ENCODE results near the gene TIMP2. TPM values are rescaled to one million over a fixed set of nuclear protein-coding genes. Genes with fewer than 3 reads are reported as not detected.
"Not testable (repeated sequence)": the region's sequence is repeated elsewhere in the genome, so short reads cannot be mapped to it uniquely, and the experiment has no call there.

Gene TIMP2
- total and polyA plus RNA-seq, 2 donors from 2014 or later = 72.1 to 172 TPM

DNA sequence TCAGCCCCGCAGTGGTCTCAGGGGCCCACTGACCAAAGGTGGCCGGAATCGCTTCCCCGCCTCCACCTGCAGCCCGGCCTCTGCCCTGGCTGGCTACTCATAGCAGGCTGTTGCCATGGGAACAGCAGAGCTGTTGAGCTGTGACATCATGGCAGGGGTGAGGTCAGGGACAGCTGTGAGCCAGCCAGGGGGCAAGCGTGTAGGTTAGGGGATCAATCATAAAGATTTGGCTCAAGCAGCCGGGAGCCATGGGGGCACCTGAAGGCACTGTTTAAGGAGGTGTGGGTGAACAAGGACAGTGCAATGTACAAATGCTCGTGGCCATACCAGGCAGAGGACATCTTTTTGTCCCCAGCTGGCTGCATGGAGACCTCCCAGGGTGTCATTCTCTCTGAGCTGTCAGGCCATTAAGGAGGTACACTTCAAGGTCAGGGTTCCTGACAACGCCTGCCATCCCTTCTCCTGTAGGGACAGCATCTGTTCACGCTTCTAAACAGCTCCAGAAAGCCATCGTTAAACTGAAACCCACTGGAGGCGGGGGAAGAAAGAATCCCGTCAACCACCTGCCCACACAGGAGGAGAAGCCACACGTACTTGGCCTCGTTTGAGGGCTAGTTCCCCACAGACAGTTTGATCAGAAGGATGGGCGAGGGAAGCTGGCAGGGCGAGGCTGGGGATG, 21.9 kb downstream of the TIMP2 start, which contains the start of gene CEP295NL:
TSS of gene CEP295NL (minus strand) at position 101 of the 679 bp plus-strand sequence. CDS start 1,373 bp downstream, outside the sequence.
- intact Hi-C loops (cut with DNase I) = no loop called here
- H3K27ac ChIP-seq (ENCODE audit: low read depth in 2 of 2, low read length in 2 of 2) = no peak within 1 kb of the TSS
- peaks cover 0 to 15% (median 0%) of the 10 kb centered on the region in 3 donors for H3K4me1 ChIP-seq (ENCODE audit: control insufficient read depth in 2 of 3, insufficient read depth in 2 of 3, low read depth in 1 of 3, low read length in 3 of 3)
- TF ChIP-seq, protein P1, sequence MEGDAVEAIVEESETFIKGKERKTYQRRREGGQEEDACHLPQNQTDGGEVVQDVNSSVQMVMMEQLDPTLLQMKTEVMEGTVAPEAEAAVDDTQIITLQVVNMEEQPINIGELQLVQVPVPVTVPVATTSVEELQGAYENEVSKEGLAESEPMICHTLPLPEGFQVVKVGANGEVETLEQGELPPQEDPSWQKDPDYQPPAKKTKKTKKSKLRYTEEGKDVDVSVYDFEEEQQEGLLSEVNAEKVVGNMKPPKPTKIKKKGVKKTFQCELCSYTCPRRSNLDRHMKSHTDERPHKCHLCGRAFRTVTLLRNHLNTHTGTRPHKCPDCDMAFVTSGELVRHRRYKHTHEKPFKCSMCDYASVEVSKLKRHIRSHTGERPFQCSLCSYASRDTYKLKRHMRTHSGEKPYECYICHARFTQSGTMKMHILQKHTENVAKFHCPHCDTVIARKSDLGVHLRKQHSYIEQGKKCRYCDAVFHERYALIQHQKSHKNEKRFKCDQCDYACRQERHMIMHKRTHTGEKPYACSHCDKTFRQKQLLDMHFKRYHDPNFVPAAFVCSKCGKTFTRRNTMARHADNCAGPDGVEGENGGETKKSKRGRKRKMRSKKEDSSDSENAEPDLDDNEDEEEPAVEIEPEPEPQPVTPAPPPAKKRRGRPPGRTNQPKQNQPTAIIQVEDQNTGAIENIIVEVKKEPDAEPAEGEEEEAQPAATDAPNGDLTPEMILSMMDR (IDR thresholded peaks at IDR 0.05; ENCODE audit: borderline replicate concordance, extremely low read depth, insufficient read depth) = no peak
- H3K27me3 ChIP-seq (ENCODE audit: control insufficient read depth, insufficient read depth, low read length) = no peaks in the 10 kb centered on the region
- H3K9ac ChIP-seq (ENCODE audit: low read length in 3 of 3) = peak within 1 kb of the TSS in 1 of 3 donors; percentile 27
- no peak within 1 kb of the TSS for H3K4me3 ChIP-seq (ENCODE audit: low read length in 3 of 3)
- no peaks in the 10 kb centered on the region for H3K36me3 ChIP-seq (ENCODE audit: control insufficient read depth in 2 of 3, insufficient read depth in 3 of 3, low read length in 3 of 3)
- peak in 4 of 5 donors; percentile 88 to 93 (median 92) for DNase-seq
- FAIRE-seq = no peak
- H3K9me3 ChIP-seq (ENCODE audit: control insufficient read depth in 2 of 3, insufficient read depth in 1 of 3, low read length in 3 of 3) = no peaks in the 10 kb centered on the region

DNA sequence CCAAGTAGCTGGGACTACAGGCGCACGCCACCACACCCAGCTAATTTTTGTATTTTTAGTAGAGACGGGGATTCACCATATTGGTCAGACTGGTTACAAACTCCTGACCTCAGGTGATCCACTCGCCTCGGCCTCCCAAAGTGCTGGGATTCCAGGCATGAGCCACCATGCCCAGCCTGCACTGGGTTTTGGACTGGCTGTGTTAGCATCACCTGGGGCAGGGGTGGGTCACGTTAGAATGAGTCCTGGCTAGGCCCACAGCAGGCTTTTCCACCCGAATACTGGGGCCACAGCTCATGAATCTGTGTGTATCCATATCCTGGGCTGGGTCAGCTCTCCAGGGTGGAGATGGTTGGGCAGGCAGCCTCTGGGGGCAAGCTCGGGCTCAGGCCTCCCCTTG, 23.0 kb downstream of the TIMP2 start:
- peaks cover 0 to 17% (median 0%) of the 10 kb centered on the region in 3 donors for H3K4me1 ChIP-seq (ENCODE audit: control insufficient read depth in 2 of 3, insufficient read depth in 2 of 3, low read depth in 1 of 3, low read length in 3 of 3)
- H3K27ac ChIP-seq (ENCODE audit: low read depth in 2 of 2, low read length in 2 of 2); H3K9me3 ChIP-seq (ENCODE audit: control insufficient read depth in 2 of 3, insufficient read depth in 1 of 3, low read length in 3 of 3); intact Hi-C loops (cut with DNase I); H3K27me3 ChIP-seq (ENCODE audit: control insufficient read depth, insufficient read depth, low read length); DNase-seq; H3K36me3 ChIP-seq (ENCODE audit: control insufficient read depth in 2 of 3, insufficient read depth in 3 of 3, low read length in 3 of 3); H3K9ac ChIP-seq (ENCODE audit: low read length in 3 of 3); FAIRE-seq; H3K4me3 ChIP-seq (ENCODE audit: low read length in 3 of 3): not testable (repeated sequence)

DNA sequence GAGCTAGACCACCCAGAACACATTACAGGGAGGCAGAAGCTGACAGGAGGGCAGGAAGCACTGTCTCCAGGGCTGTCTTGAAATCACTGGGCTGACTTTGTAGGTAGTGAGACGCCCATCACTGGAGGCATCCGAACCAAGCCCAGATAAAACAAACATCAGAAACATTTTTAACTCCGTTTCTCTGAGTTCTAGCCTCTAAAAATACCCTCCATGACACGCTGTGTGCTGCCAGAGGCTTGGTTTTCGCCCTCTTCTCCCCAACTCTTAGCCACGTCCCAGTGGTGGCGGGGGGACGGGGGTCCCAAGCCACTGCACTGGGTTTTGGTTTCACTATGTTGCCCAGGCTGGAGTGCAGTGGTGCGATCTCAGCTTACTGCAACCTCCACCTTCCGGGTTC, 23.4 kb downstream of the TIMP2 start:
- Histone ChIP-seq H3K27ac (ENCODE audit: low read depth in 2 of 2, low read length in 2 of 2) (no peak overlapping the region), H3K9me3 (ENCODE audit: control insufficient read depth in 2 of 3, insufficient read depth in 1 of 3, low read length in 3 of 3) (no peaks in the 10 kb centered on the region), H3K9ac (ENCODE audit: low read length in 3 of 3) (no peak overlapping the region), H3K4me1 (ENCODE audit: control insufficient read depth in 2 of 3, insufficient read depth in 2 of 3, low read depth in 1 of 3, low read length in 3 of 3) (peaks cover 0 to 17% (median 0%) of the 10 kb centered on the region in 3 donors), H3K4me3 (ENCODE audit: low read length in 3 of 3) (no peak overlapping the region), H3K27me3 (ENCODE audit: control insufficient read depth, insufficient read depth, low read length) (no peaks in the 10 kb centered on the region), H3K36me3 (ENCODE audit: control insufficient read depth in 2 of 3, insufficient read depth in 3 of 3, low read length in 3 of 3) (no peaks in the 10 kb centered on the region)
- DNase-seq (no peak), FAIRE-seq (no peak)
- TF ChIP-seq, protein P1 (IDR thresholded peaks at IDR 0.05; ENCODE audit: borderline replicate concordance, extremely low read depth, insufficient read depth) = no peak
- intact Hi-C loops (cut with DNase I) = no loop called here

DNA sequence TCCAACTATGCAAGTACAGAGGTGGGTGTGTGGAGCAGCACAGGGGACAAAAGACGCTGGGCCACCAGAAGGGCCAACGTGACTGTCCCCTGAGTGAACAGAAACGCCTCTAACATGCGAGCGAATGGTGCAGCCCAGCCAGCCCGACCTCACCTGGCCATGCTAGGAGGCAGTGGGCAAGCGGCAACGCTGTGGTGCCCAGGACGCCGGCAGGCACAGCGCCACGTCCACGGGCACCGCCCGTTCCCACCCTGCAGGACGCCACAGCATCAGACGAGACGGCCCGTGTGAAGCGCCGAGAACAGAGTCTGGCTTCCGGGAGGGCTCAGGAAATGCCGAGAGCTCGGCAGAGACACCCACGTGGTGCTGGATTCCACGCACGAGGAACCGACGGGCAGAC, 24.4 kb downstream of the TIMP2 start:
- Histone ChIP-seq H3K9me3 (ENCODE audit: control insufficient read depth in 2 of 3, insufficient read depth in 1 of 3, low read length in 3 of 3) (no peaks in the 10 kb centered on the region), H3K4me1 (ENCODE audit: control insufficient read depth in 2 of 3, insufficient read depth in 2 of 3, low read depth in 1 of 3, low read length in 3 of 3) (peaks cover 0 to 20% (median 0%) of the 10 kb centered on the region in 3 donors), H3K36me3 (ENCODE audit: control insufficient read depth in 2 of 3, insufficient read depth in 3 of 3, low read length in 3 of 3) (no peaks in the 10 kb centered on the region), H3K4me3 (ENCODE audit: low read length in 3 of 3) (no peak overlapping the region), H3K9ac (ENCODE audit: low read length in 3 of 3) (no peak overlapping the region), H3K27ac (ENCODE audit: low read depth in 2 of 2, low read length in 2 of 2) (no peak overlapping the region), H3K27me3 (ENCODE audit: control insufficient read depth, insufficient read depth, low read length) (no peaks in the 10 kb centered on the region)
- intact Hi-C loops (cut with DNase I) = no loop called here
- TF ChIP-seq, protein P1 (IDR thresholded peaks at IDR 0.05; ENCODE audit: borderline replicate concordance, extremely low read depth, insufficient read depth) = no peak
- no peak for FAIRE-seq
- DNase-seq = no peak

All from kidney (tissue), 14 donors.